Keratinocyte (primary cell): ENCODE results near the gene SETBP1. TPM values are rescaled to one million over a fixed set of nuclear protein-coding genes. Genes with fewer than 3 reads are reported as not detected.

Source experiments
- DNase-seq: peaks from one replicate; pipeline ENCODE4 v3.0.0-alpha.2; 2011; ENCODE audit warnings: low read depth, missing footprints, low spot score
- FAIRE-seq: peaks from 2 replicates; lab custom pipeline; 2011; peaks lifted over from hg19 to GRCh38; lab: Jason Lieb, UNC
- H2AFZ ChIP-seq: 2 replicates; pipeline ENCODE4 v1.6.0; 2012; ENCODE audit warnings: low read length, control low read depth, inconsistent platforms; ENCODE audit not compliant: control insufficient read depth
- H3K27ac ChIP-seq: 2 replicates; pipeline ENCODE4 v1.5.1; 2011; ENCODE audit warnings: low read length; ENCODE audit not compliant: control insufficient read depth, insufficient read depth
- H3K27me3 ChIP-seq: 3 replicates; pipeline ENCODE4 v1.6.0; 2011; ENCODE audit warnings: low read length; ENCODE audit not compliant: control insufficient read depth, insufficient read depth; ENCODE audit errors: extremely low read depth
- H3K36me3 ChIP-seq, 2 experiments: 2 replicates in 1 of 2; 3 replicates in 1 of 2; pipeline ENCODE4 v1.5.1; 2011; ENCODE audit warnings: low read length in 2 of 2, mild to moderate bottlenecking in 1 of 2; ENCODE audit not compliant: control insufficient read depth in 2 of 2, insufficient read depth in 2 of 2; ENCODE audit errors: extremely low read depth in 1 of 2
- H3K4me1 ChIP-seq: 3 replicates; pipeline ENCODE4 v1.5.1; 2011; ENCODE audit warnings: low read length; ENCODE audit not compliant: control insufficient read depth, insufficient read depth; ENCODE audit errors: extremely low read depth
- H3K4me2 ChIP-seq: 3 replicates; pipeline ENCODE4 v1.6.0; 2011; ENCODE audit warnings: low read depth, low read length; ENCODE audit not compliant: control insufficient read depth, insufficient read depth; ENCODE audit errors: extremely low read depth
- H3K4me3 ChIP-seq, 3 experiments: fragments of 200-600 bp in 1 of 3; sonication (generic) in 1 of 3; 2 replicates in 2 of 3; 3 replicates in 1 of 3; pipeline ENCODE4 v1.5.1; 2011 to 2016; ENCODE audit warnings: low read length in 3 of 3, mild to moderate bottlenecking in 3 of 3, control low read depth in 2 of 3, inconsistent platforms in 1 of 3, low read depth in 1 of 3, mixed read lengths in 1 of 3, mixed run types in 1 of 3, moderate library complexity in 1 of 3; ENCODE audit not compliant: control insufficient read depth in 2 of 3, insufficient read depth in 2 of 3; ENCODE audit errors: extremely low read depth in 1 of 3
- H3K79me2 ChIP-seq: 2 replicates; pipeline ENCODE4 v1.6.0; 2012; ENCODE audit warnings: low read length; ENCODE audit not compliant: control insufficient read depth, insufficient read depth
- H3K9ac ChIP-seq: 3 replicates; pipeline ENCODE4 v1.6.0; 2011; ENCODE audit warnings: low read length; ENCODE audit not compliant: control insufficient read depth, insufficient read depth; ENCODE audit errors: extremely low read depth
- H3K9me1 ChIP-seq: 3 replicates; pipeline ENCODE4 v1.6.0; 2011; ENCODE audit warnings: low read length; ENCODE audit not compliant: control insufficient read depth, insufficient read depth; ENCODE audit errors: extremely low read depth
- H3K9me3 ChIP-seq: 2 replicates; pipeline ENCODE4 v1.5.1; 2012; ENCODE audit warnings: low read depth, low read length; ENCODE audit not compliant: control insufficient read depth
- H4K20me1 ChIP-seq: 3 replicates; pipeline ENCODE4 v1.6.0; 2011; ENCODE audit warnings: low read length; ENCODE audit not compliant: control insufficient read depth, insufficient read depth; ENCODE audit errors: extremely low read depth
- EZH2 ChIP-seq: IDR thresholded peaks from one replicate; pipeline ENCODE4 v1.6.1; 2012; ENCODE audit warnings: inconsistent platforms, mild to moderate bottlenecking, low read length, moderate library complexity
- dilution Hi-C: fragments of 300-500 bp; cut with MboI; formaldehyde crosslinking; loops from one replicate; pipeline ENCODE4 v1.7.0; 2020; ENCODE audit warnings: low sequenced_read_pairs; ENCODE audit not compliant: extremely low pct_ligation_motif_present
- polyA plus RNA-seq, 5 experiments: library from polyadenylated mRNA; depleted of rRNA in 3 of 5; stranded (reverse) in 3 of 5; stranded (forward) in 1 of 5; unstranded in 1 of 5; fragments of >200 nt; gene quantifications; 1 replicate in 1 of 5; 2 replicates in 3 of 5; 3 replicates in 1 of 5; pipeline versions ENCODE4 v1.2.1 to v1.2.3, GENCODE V29; 2011 to 2012; ENCODE audit warnings: missing spikeins in 2 of 5, low read depth in 1 of 5, low replicate concordance in 1 of 5
- TF ChIP-seq, protein P1 (sequence below), 3 experiments: IDR thresholded peaks in 1 of 3; conservative IDR thresholded peaks in 1 of 3; optimal IDR thresholded peaks in 1 of 3; 2 replicates in 2 of 3; 3 replicates in 1 of 3; pipeline versions ENCODE3 to v1.5.1; 2011; ENCODE audit warnings: low read length in 3 of 3, mild to moderate bottlenecking in 3 of 3, moderate library complexity in 2 of 3, control low read depth in 1 of 3, inconsistent platforms in 1 of 3; ENCODE audit not compliant: insufficient read depth in 2 of 3; ENCODE audit errors: extremely low read depth in 1 of 3

SETBP1 gene
- polyA plus RNA-seq, 1 donor (not counting 4 experiments of a cell fraction or from before 2014, with no cell fraction given): 3.3 TPM

DNA sequence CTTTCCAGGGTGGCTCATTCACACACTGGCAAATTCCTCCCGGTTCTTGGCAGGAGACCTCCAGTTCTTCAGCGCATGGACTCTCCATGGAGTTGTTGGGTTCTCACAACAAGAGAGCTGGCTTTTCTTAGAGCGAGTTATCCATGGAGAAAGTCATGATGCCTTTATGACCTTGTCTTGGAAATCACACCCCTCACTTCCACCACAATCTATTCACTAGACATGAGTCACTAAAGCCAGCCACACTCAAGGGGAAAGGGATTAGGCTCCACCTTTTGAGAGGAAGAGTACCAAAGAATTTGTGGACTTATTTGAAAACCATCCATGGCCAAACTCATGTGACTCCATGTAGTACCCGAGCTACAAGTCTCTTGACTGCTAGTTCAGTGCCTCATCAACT, 160.5 kb downstream of the SETBP1 start:
- Histone ChIP-seq H3K4me3 (no peak overlapping the region), H3K36me3 (peaks cover 0 to 2% of the 10 kb centered on the region in 2 experiments), H3K4me1 (peaks cover 45% of the 10 kb centered on the region), H3K9ac (no peak overlapping the region), H3K27ac (no peak overlapping the region), H3K9me3 (no peaks in the 10 kb centered on the region), H3K4me2 (no peak overlapping the region), H2AFZ (no peak overlapping the region), H4K20me1 (no peaks in the 10 kb centered on the region), H3K79me2 (no peaks in the 10 kb centered on the region), H3K9me1 (no peaks in the 10 kb centered on the region), H3K27me3 (no peaks in the 10 kb centered on the region)
- dilution Hi-C loops: no loop called here
- TF ChIP-seq, protein P1, sequence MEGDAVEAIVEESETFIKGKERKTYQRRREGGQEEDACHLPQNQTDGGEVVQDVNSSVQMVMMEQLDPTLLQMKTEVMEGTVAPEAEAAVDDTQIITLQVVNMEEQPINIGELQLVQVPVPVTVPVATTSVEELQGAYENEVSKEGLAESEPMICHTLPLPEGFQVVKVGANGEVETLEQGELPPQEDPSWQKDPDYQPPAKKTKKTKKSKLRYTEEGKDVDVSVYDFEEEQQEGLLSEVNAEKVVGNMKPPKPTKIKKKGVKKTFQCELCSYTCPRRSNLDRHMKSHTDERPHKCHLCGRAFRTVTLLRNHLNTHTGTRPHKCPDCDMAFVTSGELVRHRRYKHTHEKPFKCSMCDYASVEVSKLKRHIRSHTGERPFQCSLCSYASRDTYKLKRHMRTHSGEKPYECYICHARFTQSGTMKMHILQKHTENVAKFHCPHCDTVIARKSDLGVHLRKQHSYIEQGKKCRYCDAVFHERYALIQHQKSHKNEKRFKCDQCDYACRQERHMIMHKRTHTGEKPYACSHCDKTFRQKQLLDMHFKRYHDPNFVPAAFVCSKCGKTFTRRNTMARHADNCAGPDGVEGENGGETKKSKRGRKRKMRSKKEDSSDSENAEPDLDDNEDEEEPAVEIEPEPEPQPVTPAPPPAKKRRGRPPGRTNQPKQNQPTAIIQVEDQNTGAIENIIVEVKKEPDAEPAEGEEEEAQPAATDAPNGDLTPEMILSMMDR (optimal IDR thresholded peaks at IDR 0.05 in 1 of 3, IDR thresholded peaks at IDR 0.05 in 1 of 3, conservative IDR thresholded peaks at IDR 0.05 in 1 of 3; ENCODE audit: extremely low read depth in 1 of 3, insufficient read depth in 2 of 3, low read length in 3 of 3): no peak
- no peak for TF ChIP-seq EZH2
- DNase-seq (no peak), FAIRE-seq (peak; percentile 56)

DNA sequence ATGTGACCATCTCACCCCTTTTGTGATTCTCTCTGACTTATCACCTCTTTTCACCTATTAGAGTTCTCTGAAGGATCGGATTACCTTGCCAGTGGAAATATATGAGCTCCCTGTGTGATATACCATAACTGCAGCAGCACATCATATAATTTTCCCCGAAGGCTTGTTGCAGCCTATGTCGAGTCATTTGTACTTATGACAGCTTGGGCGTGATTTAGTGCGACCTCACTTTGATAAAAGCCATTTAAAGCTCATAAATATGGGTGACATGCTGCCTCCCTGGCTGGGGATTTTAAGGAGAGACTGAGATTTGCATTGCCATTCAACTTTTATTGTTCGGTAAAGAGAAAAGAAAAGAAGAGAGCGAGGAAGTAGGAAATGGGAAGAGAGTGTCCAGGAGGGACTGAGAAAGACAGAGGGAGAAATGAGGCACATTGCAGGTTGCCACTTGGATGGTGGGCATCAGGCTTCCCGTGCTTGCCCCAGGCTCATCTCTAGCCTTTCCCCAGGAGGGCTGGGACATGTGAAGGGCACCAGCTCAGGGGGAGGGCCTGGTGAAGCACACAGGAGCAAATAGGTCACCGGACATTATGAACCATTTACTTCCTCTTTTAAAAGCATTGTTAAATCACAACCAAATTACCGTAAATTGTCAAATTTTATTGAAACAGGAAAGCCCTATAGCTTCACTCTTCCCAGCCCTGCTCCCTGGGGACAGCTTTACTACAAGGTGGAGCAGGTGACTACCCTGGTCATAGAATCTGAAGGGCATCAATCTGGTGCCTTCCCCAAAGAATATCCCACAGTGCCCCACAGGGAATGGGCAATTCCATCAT, 161.3 kb downstream of the SETBP1 start:
- Histone ChIP-seq H3K4me2 (no peak overlapping the region), H4K20me1 (no peaks in the 10 kb centered on the region), H2AFZ (no peak overlapping the region), H3K4me1 (peaks cover 45% of the 10 kb centered on the region), H3K4me3 (no peak overlapping the region), H3K9me3 (no peaks in the 10 kb centered on the region), H3K9me1 (no peaks in the 10 kb centered on the region), H3K27ac (no peak overlapping the region), H3K79me2 (no peaks in the 10 kb centered on the region), H3K27me3 (no peaks in the 10 kb centered on the region), H3K9ac (no peak overlapping the region), H3K36me3 (peaks cover 0 to under 1% of the 10 kb centered on the region in 2 experiments)
- dilution Hi-C loops: no loop called here
- no peak for FAIRE-seq
- DNase-seq: no peak
- TF ChIP-seq EZH2: no peak
- TF ChIP-seq, protein P1 (optimal IDR thresholded peaks at IDR 0.05 in 1 of 3, IDR thresholded peaks at IDR 0.05 in 1 of 3, conservative IDR thresholded peaks at IDR 0.05 in 1 of 3; ENCODE audit: extremely low read depth in 1 of 3, insufficient read depth in 2 of 3, low read length in 3 of 3): no peak
